Sigmoid colon (tissue), 4 donors: ENCODE measurements around the gene CYP27B1.

Experiments
- EP300 ChIP-seq, 4 donors: sonication (generic); formaldehyde crosslinking; IDR thresholded peaks; one replicate each; pipeline ENCODE4 v1.6.1; 2017; ENCODE audit warnings: antibody characterized with exemption in 4 of 4
- POLR2A ChIP-seq, 2 donors: fragments of 450-650 bp; IDR thresholded peaks; one replicate each; pipeline ENCODE4 v1.6.1; 2016; ENCODE audit warnings: antibody characterized with exemption in 2 of 2, mild to moderate bottlenecking in 2 of 2, moderate library complexity in 2 of 2
- POLR2AphosphoS5 ChIP-seq, 4 donors: sonication (generic); formaldehyde crosslinking; IDR thresholded peaks; one replicate each; pipeline ENCODE4 v1.6.1; 2017; ENCODE audit warnings: antibody characterized with exemption in 4 of 4
- TF ChIP-seq, protein P1 (sequence below), 4 experiments: fragments of 450-650 bp in 3 of 4; fragments of 200-600 bp in 1 of 4; IDR thresholded peaks; one replicate each; pipeline ENCODE4 v1.5.1; 2016 to 2019; ENCODE audit warnings: antibody characterized with exemption in 4 of 4, mild to moderate bottlenecking in 3 of 4, moderate library complexity in 2 of 4

DNA sequence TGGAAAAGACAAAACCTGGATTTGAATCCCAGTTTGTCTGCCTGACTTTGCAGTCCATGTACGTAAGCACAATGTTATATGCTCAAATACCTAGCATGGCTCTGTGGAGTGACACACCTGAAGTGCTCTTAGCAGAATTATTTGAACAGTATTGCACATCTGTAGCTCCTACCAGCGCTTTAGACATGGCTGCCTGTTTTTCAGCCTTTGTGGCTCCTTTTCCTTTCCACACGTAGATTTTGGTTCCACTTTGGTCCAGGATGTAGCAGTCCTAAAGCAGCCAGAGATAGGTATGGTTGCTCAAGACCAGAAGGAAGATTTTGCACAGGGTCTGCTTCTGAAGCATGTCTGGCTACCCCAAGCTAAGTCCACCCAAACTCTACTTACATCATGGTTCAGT, 42.5 kb upstream of the CYP27B1 start:
- TF ChIP-seq, protein P1, sequence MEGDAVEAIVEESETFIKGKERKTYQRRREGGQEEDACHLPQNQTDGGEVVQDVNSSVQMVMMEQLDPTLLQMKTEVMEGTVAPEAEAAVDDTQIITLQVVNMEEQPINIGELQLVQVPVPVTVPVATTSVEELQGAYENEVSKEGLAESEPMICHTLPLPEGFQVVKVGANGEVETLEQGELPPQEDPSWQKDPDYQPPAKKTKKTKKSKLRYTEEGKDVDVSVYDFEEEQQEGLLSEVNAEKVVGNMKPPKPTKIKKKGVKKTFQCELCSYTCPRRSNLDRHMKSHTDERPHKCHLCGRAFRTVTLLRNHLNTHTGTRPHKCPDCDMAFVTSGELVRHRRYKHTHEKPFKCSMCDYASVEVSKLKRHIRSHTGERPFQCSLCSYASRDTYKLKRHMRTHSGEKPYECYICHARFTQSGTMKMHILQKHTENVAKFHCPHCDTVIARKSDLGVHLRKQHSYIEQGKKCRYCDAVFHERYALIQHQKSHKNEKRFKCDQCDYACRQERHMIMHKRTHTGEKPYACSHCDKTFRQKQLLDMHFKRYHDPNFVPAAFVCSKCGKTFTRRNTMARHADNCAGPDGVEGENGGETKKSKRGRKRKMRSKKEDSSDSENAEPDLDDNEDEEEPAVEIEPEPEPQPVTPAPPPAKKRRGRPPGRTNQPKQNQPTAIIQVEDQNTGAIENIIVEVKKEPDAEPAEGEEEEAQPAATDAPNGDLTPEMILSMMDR (IDR thresholded peaks at IDR 0.05), result no peak
- no peak for TF ChIP-seq POLR2A (IDR thresholded peaks at IDR 0.05)
- no peak for TF ChIP-seq POLR2AphosphoS5 (IDR thresholded peaks at IDR 0.05)
- no peak for TF ChIP-seq EP300 (IDR thresholded peaks at IDR 0.05)
